IMR-90 (cell line): ENCODE measurements around the gene INO80E. TPM values are rescaled to one million over a fixed set of nuclear protein-coding genes. Genes with fewer than 3 reads are reported as not detected.
A peak's percentile ranks its signal among the peaks of the same experiment; 100 is the strongest.

Experiments used
- ATAC-seq: fragments of 200-7000 bp; cut with Tn5 transposase; 2 replicates; pipeline ENCODE4 v1.9.1; 2020; ENCODE audit warnings: low read depth, mild to moderate bottlenecking, moderate library complexity
- BruUV-seq: library from RNA; stranded (reverse); fragments of 400-500 nt; replicated peaks from 2 replicates; lab custom pipeline; 2021; lab: Mats Ljungman, UMichigan
- CTCF ChIA-PET: fragments of 300-600 bp; formaldehyde crosslinking; extraction: SDS; loops from one replicate; lab custom pipeline; 2021; ENCODE audit warnings: antibody characterized with exemption; lab: Yijun Ruan, JAX
- POLR2A ChIA-PET: fragments of 300-600 bp; sonication (Branson Sonifier 250); formaldehyde crosslinking; loops from one replicate; lab custom pipeline; 2022; ENCODE audit warnings: antibody characterized with exemption; ENCODE audit not compliant: unreplicated experiment; lab: Charles Lee
- DNase-seq: peaks from one replicate; pipeline ENCODE4 v3.0.0; 2013
- H2AFZ ChIP-seq: replicated peaks from 2 replicates; pipeline ENCODE3; 2013; ENCODE audit warnings: low read length, mild to moderate bottlenecking; ENCODE audit not compliant: poor library complexity
- H2AK5ac ChIP-seq: 2 replicates; pipeline ENCODE4 v1.6.1; 2013; ENCODE audit warnings: low read depth, low read length, inconsistent platforms
- H2AK9ac ChIP-seq: replicated peaks from 2 replicates; pipeline ENCODE3; 2013; ENCODE audit warnings: mild to moderate bottlenecking, low read depth, low read length, moderate library complexity; ENCODE audit not compliant: poor library complexity
- H2BK120ac ChIP-seq: 2 replicates; pipeline ENCODE4 v1.6.1; 2013; ENCODE audit warnings: low read depth, low read length, inconsistent platforms
- H2BK15ac ChIP-seq: 3 replicates; pipeline ENCODE4 v1.6.1; 2013; ENCODE audit warnings: low read depth, low read length, inconsistent platforms
- H2BK20ac ChIP-seq: 2 replicates; pipeline ENCODE4 v1.6.1; 2013; ENCODE audit warnings: low read depth, mild to moderate bottlenecking, inconsistent platforms, low read length, moderate library complexity
- H2BK5ac ChIP-seq: 2 replicates; pipeline ENCODE4 v1.6.1; 2013; ENCODE audit warnings: mild to moderate bottlenecking, low read depth, low read length, inconsistent platforms; ENCODE audit not compliant: poor library complexity, severe bottlenecking
- H3K14ac ChIP-seq: replicated peaks from 2 replicates; pipeline ENCODE4 v1.6.1; 2013; ENCODE audit warnings: low read depth, low read length, inconsistent platforms
- H3K18ac ChIP-seq: 2 replicates; pipeline ENCODE4 v1.6.1; 2013; ENCODE audit warnings: low read depth, low read length, control low read depth
- H3K23ac ChIP-seq: 2 replicates; pipeline ENCODE4 v1.6.1; 2013; ENCODE audit warnings: low read depth, low read length, inconsistent platforms
- H3K27ac ChIP-seq: 2 replicates; pipeline ENCODE4 v1.5.1; 2013; ENCODE audit warnings: mild to moderate bottlenecking, control low read depth, low read length; ENCODE audit not compliant: insufficient read depth
- H3K27me3 ChIP-seq: 2 replicates; pipeline ENCODE4 v1.6.1; 2013; ENCODE audit warnings: low read length; ENCODE audit not compliant: control insufficient read depth, insufficient read depth
- H3K36me3 ChIP-seq: 2 replicates; pipeline ENCODE4 v1.6.1; 2013; ENCODE audit warnings: low read length, mixed read lengths; ENCODE audit not compliant: control insufficient read depth, insufficient read depth
- H3K4ac ChIP-seq: 2 replicates; pipeline ENCODE4 v1.6.1; 2013; ENCODE audit warnings: low read depth, low read length, inconsistent platforms
- H3K4me1 ChIP-seq: 2 replicates; pipeline ENCODE4 v1.6.1; 2013; ENCODE audit warnings: low read length, mixed read lengths; ENCODE audit not compliant: control insufficient read depth, insufficient read depth
- H3K4me2 ChIP-seq: 2 replicates; pipeline ENCODE4 v1.6.1; 2013; ENCODE audit warnings: low read depth, mild to moderate bottlenecking, control low read depth, low read length, moderate library complexity
- H3K4me3 ChIP-seq: 2 replicates; pipeline ENCODE4 v1.5.1; 2013; ENCODE audit warnings: low read depth, mild to moderate bottlenecking, control low read depth, low read length, moderate library complexity; ENCODE audit not compliant: insufficient read depth
- H3K56ac ChIP-seq: 2 replicates; pipeline ENCODE4 v1.6.1; 2013; ENCODE audit warnings: low read length, inconsistent platforms; ENCODE audit not compliant: insufficient read depth; ENCODE audit errors: extremely low read depth
- H3K79me1 ChIP-seq, 2 experiments: 2 replicates each; pipeline ENCODE4 v1.6.1; 2013; ENCODE audit warnings: low read length in 2 of 2, inconsistent platforms in 1 of 2, low read depth in 1 of 2
- H3K9ac ChIP-seq: 2 replicates; pipeline ENCODE4 v1.6.1; 2013; ENCODE audit warnings: low read depth, low read length, control low read depth
- H3K9me1 ChIP-seq: 2 replicates; pipeline ENCODE4 v1.6.1; 2013; ENCODE audit warnings: low read length, inconsistent platforms; ENCODE audit not compliant: insufficient read depth
- H3K9me3 ChIP-seq: 2 replicates; pipeline ENCODE4 v1.6.1; 2013; ENCODE audit warnings: low read length; ENCODE audit not compliant: control insufficient read depth, insufficient read depth
- H4K20me1 ChIP-seq: 2 replicates; pipeline ENCODE4 v1.6.1; 2013; ENCODE audit warnings: low read length, inconsistent platforms; ENCODE audit not compliant: insufficient read depth
- H4K5ac ChIP-seq: 2 replicates; pipeline ENCODE4 v1.6.1; 2013; ENCODE audit warnings: mild to moderate bottlenecking, low read depth, low read length, control low read depth
- H4K8ac ChIP-seq, 2 experiments: 2 replicates each; pipeline ENCODE4 v1.6.1; 2013; ENCODE audit warnings: low read depth in 2 of 2, low read length in 2 of 2, control low read depth in 1 of 2, inconsistent platforms in 1 of 2
- H4K91ac ChIP-seq: 2 replicates; pipeline ENCODE4 v1.6.1; 2013; ENCODE audit warnings: low read depth, low read length, inconsistent platforms; ENCODE audit not compliant: insufficient read depth
- CEBPB ChIP-seq: IDR thresholded peaks from 2 replicates; pipeline ENCODE4 v1.6.1; 2012; ENCODE audit warnings: low read depth, low read length, improper control_type of control experiment
- CTCF ChIP-seq: conservative IDR thresholded peaks from 2 replicates; pipeline ENCODE4 v1.5.1; 2012; ENCODE audit warnings: mild to moderate bottlenecking, low read depth, low read length, improper control_type of control experiment
- MAZ ChIP-seq: IDR thresholded peaks from 2 replicates; pipeline ENCODE4 v1.6.1; 2012; ENCODE audit warnings: low read depth, mild to moderate bottlenecking, low read length, improper control_type of control experiment, moderate library complexity, borderline replicate concordance
- POLR2A ChIP-seq: IDR thresholded peaks from 2 replicates; pipeline ENCODE4 v1.6.1; 2012; ENCODE audit warnings: mild to moderate bottlenecking, low read depth, low read length
- SMC3 ChIP-seq: fragments of 150-350 bp; IDR thresholded peaks from 2 replicates; pipeline ENCODE4 v1.6.1; 2016; ENCODE audit warnings: low read depth, mild to moderate bottlenecking, antibody characterized with exemption, low read length, moderate library complexity
- USF2 ChIP-seq: fragments of 150-350 bp; IDR thresholded peaks from 2 replicates; pipeline ENCODE4 v1.6.1; 2017; ENCODE audit warnings: mild to moderate bottlenecking, antibody characterized with exemption, low read length, low read depth
- WGBS, 2 experiments: methylation state at CpG; one replicate each; pipeline versions ENCODE4 v1.1.5 to v1.1.7; 2013; ENCODE audit warnings: missing lambda C conversion rate in 2 of 2; ENCODE audit not compliant: insufficient read length in 1 of 2; ENCODE audit errors: extremely low coverage in 2 of 2; 5-methylcytosine and 5-hydroxymethylcytosine counted together
- dilution Hi-C: fragments of 300-500 bp; cut with HindIII; formaldehyde crosslinking; loops from one replicate; pipeline ENCODE4 v1.14.3; 2018; ENCODE audit warnings: low sequenced_read_pairs; ENCODE audit not compliant: unreplicated experiment
- in situ Hi-C: fragments of 300-500 bp; cut with MboI; formaldehyde crosslinking; loops from 3 replicates; pipeline ENCODE4 v1.14.3; 2019; ENCODE audit warnings: low sequenced_read_pairs, inconsistent platforms, mixed read lengths
- intact Hi-C: fragments of 100-400 bp; cut with micrococcal nuclease; formaldehyde crosslinking; loops from 2 replicates; pipeline ENCODE4 v1.10.0; 2022
- polyA plus RNA-seq, 3 experiments: library from polyadenylated mRNA; depleted of rRNA; stranded (reverse); fragments of >200 nt; gene quantifications; 2 replicates each; pipeline ENCODE4 v1.2.3, GENCODE V29; 2012; ENCODE audit warnings: low replicate concordance in 1 of 3
- total RNA-seq: library from RNA; depleted of rRNA; stranded (reverse); fragments of >200 nt; gene quantifications from 2 replicates; pipeline ENCODE4 v1.2.3, GENCODE V29; 2012

The INO80E gene
- total and polyA plus RNA-seq, 2 of the 4 experiments (the other 2 are of a cell fraction), result 40.9 to 42.1 TPM

GRCh38 chr16:29961127-29961478 lies 34.9 kb upstream of the INO80E start:
- peaks cover 5% of the 10 kb centered on the region; the same call in 1 of the 2 replicates for H3K9me1 ChIP-seq
- H3K4me3 ChIP-seq, result peak overlapping the region; percentile 55
- intact Hi-C loops, result loop anchor here (1.0 kb wide), 1 partner anchor 17 kb away; no protein-coding TSS in a partner anchor
- no peak overlapping the region for H3K27ac ChIP-seq
- peak overlapping the region; percentile 87 for H3K4me2 ChIP-seq
- peak overlapping the region; percentile 86; the same call in 1 of the 2 replicates for H3K56ac ChIP-seq
- no peak for DNase-seq
- peak overlapping the region; percentile 76 for H4K5ac ChIP-seq
- H2BK5ac ChIP-seq, result peak overlapping the region; percentile 77
- H3K4ac ChIP-seq, result peak overlapping the region; percentile 85
- H4K8ac ChIP-seq, result peak overlapping the region; percentile 88 to 96
- peak overlapping the region; percentile 73 for H2AK9ac ChIP-seq
- 0 out of 3 replicates have a peak overlapping the region, but pooled peaks have one; percentile 55 for H2BK15ac ChIP-seq
- CTCF ChIA-PET, result no interaction called here
- no peak overlapping the region for H2BK20ac ChIP-seq
- peak overlapping the region; percentile 82 for H4K91ac ChIP-seq
- dilution Hi-C loops, result no loop called here
- 83% methylated on average over 4 of the region's 10 CpGs; no CpG with 5 or more reads in 1 of the 2 experiments for WGBS, 2 experiments
- BruUV-seq, result no TSS peak
- peak overlapping the region; percentile 38 for H2AK5ac ChIP-seq
- in situ Hi-C loops, result no loop called here
- H2BK120ac ChIP-seq, result peak overlapping the region; percentile 74
- peak overlapping the region; percentile 98 for H3K14ac ChIP-seq
- H4K20me1 ChIP-seq, result no peaks in the 10 kb centered on the region
- no peaks in the 10 kb centered on the region for H3K27me3 ChIP-seq
- POLR2A ChIA-PET, result interaction anchor here (0.5 to 2.0 kb wide), 3 partner anchors 12 to 74 kb away, joined by 5 to 8 read pairs (median 5); partner anchors contain the start of gene TAOK2
- H3K4me1 ChIP-seq, result peaks cover 8% of the 10 kb centered on the region
- TF ChIP-seq MAZ, result no peak
- TF ChIP-seq CEBPB, result no peak
- TF ChIP-seq CTCF, result no peak
- no peak for TF ChIP-seq SMC3
- no peak for TF ChIP-seq POLR2A
- no peak for TF ChIP-seq USF2
- peak overlapping the region; percentile 98 for H2AFZ ChIP-seq
- H3K79me1 ChIP-seq, result peaks cover 12 to 25% of the 10 kb centered on the region in 2 experiments; a peak in 3 of 4 replicates
- no peak for ATAC-seq
- H3K18ac ChIP-seq, result peak overlapping the region; percentile 56
- H3K23ac ChIP-seq, result peak overlapping the region; percentile 80
- no peaks in the 10 kb centered on the region for H3K9me3 ChIP-seq
- peaks cover 2% of the 10 kb centered on the region; the same call in 1 of the 2 replicates for H3K36me3 ChIP-seq
- H3K9ac ChIP-seq, result peak overlapping the region; percentile 84
